HG03103 (cell line): Measurements from ENCODE around the gene CCDC97.
"Not testable (repeated sequence)": the region's sequence is repeated elsewhere in the genome, so short reads cannot be mapped to it uniquely, and the experiment has no call there.

Experiments used
- ATAC-seq: cut with Tn5 transposase; IDR thresholded peaks from one replicate; pipeline ENCODE4 v1.9.1; 2021; ENCODE audit warnings: low read depth; ENCODE audit not compliant: unreplicated experiment

CCDC97 gene

DNA sequence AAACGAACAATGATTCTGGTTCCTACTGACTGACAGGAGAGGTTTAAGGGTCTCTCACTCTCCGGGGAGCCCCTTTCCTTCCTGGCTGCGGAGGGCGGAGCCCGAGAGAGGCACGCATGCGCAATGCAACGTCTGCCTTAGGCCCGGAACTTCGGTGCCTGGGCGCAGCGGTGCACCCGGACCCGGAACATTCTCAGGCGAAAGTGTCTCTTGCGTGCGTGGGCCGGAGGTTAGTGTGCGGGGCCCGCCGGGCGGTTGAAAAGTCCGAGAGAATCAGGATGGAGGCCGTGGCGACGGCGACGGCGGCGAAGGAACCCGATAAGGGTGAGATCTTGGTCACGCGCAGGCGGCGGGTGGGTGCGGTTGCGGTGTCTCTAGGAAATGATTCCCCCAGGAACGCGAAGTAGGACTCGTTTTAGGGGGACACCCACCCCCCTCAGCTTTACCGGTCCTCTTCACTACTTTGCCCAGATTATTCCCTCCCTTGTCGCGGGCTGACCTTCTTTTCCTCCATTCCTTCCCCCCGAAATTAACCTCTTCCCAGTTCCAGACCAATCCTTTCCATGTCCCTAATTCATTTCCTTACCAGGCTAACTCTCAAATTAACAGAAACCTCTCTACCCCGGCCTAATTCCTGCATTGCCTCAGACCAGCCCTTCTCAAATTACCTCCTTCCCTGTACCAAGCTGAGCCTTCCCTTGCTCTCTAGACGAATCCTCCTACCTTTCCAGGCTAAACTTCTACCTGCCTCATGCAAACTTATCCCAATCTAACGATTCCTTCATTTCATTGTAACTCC is at the start of gene CCDC97:
TSS of gene CCDC97 (plus strand) at position 140 of the 799 bp plus-strand sequence. CDS start at position 279, 139 bp downstream.
- no peak for ATAC-seq

DNA sequence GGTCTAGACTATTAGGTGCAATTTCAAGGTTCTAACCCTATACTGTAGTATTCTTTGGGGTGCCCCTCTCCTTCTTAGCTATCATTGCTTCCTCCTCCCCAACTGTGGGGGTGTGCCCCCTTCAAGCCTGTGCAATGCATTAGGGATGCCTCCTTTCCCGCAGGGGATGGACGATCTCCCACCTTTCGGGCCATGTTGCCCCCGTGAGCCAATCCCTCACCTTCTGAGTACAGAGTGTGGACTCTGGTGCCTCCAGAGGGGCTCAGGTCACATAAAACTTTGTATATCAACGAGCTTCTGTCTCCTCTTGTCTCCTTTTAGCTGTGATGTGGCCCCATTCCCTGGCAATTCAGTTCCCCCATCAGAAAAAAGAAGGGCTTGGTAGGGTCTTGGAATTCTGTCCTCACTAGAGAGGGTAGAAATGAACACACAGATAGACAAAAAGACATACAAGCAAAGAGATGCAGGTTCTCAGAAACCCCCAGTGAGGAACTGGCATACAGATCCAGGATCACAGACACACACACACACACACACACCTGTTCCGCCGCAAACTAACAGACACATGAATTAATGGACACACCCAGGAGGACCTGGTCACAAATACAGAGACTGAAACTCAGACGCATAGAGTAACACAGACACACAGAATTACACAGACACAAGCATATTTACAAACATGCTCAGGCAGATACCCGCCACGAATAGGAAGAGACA is 48.3 kb upstream of the CCDC97 start:
- no peak for ATAC-seq

DNA sequence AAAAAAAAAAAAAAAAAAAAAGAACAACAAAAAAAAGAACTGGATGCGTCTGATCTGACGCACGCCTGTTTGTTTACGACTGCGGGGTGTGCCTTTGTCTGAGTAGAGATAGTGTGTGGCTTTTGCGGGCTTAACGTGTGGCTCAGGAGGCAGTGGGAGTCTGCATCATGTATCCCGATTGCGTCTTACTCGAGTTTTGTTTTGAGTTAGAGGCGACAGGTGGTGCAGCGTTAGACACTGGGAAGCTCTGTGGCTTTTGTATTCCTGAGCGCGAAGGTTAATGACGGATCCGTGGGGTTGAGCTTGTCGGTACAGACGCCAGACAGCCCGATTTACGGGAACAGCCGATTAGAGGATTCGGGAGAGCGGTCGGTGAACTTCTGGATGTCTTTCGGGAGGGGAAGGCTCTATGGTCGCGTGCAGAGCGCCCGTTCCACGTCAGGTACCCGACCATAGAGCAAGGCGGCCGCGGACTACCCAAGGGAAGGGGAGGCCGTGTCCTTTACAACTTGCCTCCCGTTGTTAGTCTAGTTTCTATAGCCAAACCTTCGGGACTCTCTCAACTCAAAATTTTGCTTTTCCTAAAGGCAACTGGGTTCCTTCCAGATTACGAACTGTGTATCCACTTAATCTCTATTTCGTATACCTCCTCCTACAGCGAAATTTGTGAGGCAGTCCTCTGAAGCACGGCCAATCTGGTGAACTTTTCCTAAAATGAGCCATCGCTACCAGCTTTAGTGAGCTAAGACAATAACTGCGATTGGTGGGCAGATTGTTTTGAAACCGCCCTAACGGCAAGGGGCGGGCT is 46.7 kb upstream of the CCDC97 start:
- ATAC-seq = no peak

DNA sequence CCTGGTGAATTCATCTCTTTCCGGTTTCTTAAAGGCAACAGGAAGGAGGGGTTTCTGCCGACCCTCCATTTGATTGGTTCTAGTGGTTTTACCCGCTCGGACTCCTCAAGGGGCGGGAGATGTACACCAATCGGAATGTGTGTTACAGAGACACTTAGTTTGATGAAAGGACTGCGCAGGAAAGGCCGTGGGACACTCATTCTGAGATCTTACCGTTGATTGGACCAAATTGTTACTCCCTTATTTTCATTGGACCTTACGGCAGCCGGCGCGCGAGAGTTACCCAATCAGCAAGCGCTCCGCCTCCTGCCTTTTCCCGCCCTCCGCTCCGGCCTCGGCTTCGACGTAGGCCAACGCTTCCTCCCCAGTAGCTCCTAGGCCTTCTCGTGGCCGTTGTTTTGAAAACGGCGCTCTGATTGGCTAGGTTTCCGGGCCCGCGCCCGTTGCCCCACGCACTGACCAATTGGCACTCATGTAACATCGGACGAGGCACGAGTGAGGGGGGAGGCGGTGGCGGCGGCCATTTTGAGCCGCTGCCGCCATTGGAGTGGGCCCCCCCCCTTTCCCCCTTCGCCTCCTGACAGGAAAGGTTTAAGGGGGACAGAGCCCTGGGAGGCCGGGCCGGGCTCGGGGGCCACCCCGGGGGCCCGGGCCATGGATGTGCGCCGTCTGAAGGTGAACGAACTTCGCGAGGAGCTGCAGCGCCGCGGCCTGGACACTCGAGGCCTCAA is 46.0 kb upstream of the CCDC97 start, which contains the start of gene HNRNPUL1:
TSS of gene HNRNPUL1 (plus strand) at position 523 of the 731 bp plus-strand sequence. CDS start at position 655, 132 bp downstream.
- ATAC-seq = peak; percentile 56

DNA sequence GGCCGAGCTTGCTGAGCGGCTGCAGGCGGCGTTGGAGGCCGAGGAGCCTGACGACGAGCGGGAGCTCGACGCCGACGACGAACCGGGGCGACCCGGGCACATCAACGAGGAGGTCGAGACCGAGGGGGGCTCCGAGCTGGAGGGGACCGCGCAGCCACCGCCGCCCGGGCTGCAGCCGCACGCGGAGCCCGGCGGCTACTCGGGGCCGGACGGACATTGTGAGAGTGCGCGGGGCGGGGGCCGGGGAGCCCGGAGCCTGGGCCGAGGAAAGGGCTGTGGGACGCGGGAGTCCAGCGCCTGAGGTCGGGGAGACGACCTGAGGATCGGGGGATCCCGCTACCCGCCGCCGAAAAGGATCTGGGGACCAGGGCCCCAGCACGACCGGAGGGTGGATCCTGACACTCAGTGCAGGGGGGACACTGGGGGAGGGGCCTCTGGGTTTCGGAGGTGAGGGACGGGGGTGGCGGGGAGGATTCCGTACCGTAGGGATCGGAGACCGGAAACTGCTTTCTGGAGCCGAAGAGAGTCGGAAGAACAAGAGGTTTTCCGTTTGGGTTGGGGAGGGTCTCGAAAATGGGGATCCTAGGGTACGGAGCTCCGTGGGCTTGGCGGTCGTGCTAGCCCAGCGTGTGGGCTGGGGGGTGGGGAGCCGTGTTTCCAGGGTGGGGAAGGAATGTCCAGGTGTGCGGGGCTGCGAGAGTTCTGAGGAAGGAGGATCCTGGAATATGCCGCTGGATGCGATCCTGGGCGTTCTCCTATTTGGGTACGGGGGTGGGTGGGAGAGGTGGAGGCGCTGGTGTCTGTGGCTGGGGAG is 45.2 kb upstream of the CCDC97 start:
- ATAC-seq = no peak

DNA sequence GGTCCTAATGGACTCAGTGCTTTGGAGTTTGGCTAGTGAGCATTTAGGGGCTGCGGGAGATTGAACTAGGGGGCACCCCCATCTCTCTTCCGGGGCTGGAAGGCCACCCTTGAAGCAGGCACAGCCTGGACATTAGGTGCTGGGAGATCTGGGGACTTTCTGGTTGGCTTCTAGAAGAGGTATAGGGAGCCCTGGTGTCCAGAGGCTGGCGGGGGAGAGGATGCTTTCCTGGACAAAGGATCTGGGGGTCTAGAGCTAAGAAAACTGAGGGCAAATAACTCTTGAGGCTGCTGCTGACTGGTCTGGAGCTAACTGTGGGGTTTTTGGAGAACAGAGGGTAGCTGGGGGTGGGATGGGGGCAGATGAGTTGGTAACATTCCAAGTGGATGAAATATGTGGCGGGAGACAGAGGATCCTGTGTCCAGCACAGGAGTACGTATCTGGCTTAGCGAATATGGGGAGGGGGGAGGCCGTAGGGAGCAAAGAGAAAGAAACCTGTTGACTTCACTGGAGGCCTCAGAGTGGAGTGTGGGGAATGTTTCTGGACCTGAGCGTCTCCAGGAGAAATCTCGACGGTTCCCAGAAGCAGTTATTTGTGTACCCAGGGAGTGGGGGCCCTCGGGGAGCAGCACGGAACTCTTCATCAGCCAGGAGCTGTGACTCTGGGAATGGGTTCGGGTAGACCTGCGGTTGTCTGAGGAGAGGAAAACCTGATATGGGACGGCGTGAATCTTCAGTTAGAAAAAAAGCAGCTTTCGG is 44.4 kb upstream of the CCDC97 start:
- ATAC-seq = no peak

DNA sequence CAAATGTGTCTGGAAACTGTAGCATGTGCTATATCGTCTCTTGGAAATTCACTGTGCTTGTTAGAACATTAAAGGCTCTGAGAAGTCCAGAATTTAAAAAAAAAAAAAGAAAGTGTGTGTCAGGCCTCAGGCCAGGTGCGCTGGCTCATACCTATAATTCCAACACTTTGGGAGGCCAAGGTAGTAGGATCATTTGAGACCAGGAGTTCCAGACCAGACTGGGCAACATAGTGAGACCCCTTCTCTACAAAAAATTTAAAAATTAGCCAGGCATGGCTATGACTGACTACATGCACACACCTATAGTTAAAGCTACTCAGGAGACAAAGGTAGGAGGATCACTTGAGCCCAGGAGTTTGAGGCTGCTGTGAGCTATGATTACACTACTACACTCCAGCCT is 40.9 kb upstream of the CCDC97 start:
- no peak for ATAC-seq

DNA sequence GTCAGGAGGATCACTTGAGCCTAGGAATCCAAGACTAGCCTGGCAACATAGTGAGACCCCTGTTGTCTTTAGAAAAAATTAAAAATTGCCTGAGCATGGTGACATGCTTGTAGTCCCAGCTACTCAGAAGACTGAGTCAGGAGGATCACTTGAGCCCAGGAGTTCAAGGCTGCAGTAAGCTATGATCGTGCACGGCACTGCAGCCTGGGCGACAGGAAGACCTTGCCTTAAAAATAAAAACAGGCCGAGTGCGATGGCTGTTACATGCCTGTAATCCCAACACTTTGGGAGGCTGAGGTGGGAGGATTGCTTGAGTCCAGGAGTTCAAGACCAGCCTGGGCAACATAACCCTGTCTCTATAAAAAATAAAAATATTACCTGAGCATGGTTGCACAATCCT is 40.4 kb upstream of the CCDC97 start:
- no peak for ATAC-seq

DNA sequence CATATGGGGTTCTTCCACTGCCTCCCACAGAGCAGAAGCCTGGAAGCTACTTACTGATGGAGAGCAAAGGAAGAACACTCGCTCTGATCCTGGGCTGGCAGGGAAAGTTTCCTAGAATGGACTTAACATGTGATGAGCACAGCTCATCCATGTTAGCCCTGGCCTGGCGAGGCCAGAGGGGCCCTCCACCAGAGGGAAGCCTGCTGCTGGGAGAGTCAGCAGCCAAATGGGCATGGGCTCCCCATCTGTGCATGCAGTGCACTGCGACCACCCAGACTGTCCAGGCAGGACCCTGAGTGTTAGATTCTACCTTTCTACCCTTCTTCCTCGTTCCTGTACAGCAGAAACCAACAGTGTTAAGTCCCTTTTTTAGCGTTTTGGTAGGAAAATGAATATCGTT is 36.9 kb upstream of the CCDC97 start:
- no peak for ATAC-seq

DNA sequence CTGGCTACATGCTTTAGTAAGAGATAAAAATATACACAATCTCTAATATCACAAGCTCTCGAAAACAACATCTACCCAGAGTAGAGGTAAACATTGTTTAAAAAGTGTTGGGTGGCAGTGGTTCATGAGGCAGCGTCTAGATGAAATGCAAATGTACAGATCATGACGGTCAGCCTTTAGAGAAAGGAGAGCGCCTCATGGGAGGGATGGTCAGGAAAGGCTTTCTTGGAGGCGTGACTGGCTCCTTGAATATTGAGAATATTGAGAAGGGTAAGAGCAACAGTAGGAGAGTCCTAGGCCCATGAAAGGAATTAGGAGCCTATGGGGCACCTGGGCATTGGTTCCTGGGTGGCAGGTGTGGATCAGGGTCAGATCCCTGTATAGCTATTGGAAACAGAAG is 35.2 kb upstream of the CCDC97 start:
- no peak for ATAC-seq

DNA sequence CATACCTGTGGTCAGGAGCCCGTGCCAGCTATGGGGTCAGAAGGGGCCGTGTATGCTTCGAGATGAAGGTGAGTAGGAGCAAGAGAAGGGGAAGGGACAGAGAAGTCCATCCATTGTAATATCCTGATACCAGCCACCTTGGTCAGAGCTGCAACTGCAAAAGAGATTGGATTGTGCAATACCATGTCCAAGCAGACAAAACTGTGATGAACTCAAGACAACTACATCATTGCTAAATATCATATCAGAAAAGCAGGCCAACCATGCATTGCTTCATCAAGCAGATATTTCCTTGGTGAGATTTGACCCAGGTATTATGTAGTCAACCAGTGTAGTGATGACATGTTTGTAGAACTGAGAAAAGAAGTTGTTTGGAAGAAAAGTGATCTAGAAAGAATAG is 33.7 kb upstream of the CCDC97 start:
- ATAC-seq = no peak

DNA sequence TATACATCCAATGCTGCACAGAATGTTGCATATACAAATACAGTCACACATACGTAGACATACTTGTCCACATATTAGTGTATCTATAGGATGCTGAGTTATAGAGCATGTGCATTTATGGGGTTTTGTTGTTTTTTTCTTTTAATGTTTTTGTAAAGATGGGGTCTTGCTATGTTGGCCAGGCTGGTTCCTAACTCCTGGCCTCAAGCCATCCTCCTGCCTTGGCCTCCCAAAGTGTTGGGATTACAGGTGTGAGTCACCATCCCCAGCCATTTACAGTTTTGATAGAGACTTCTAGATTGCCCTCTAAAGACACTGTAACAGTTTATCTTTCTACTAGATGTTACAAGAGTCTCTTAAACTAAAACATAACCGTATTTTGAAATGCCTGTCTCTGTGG is 31.5 kb upstream of the CCDC97 start:
- ATAC-seq = no peak

DNA sequence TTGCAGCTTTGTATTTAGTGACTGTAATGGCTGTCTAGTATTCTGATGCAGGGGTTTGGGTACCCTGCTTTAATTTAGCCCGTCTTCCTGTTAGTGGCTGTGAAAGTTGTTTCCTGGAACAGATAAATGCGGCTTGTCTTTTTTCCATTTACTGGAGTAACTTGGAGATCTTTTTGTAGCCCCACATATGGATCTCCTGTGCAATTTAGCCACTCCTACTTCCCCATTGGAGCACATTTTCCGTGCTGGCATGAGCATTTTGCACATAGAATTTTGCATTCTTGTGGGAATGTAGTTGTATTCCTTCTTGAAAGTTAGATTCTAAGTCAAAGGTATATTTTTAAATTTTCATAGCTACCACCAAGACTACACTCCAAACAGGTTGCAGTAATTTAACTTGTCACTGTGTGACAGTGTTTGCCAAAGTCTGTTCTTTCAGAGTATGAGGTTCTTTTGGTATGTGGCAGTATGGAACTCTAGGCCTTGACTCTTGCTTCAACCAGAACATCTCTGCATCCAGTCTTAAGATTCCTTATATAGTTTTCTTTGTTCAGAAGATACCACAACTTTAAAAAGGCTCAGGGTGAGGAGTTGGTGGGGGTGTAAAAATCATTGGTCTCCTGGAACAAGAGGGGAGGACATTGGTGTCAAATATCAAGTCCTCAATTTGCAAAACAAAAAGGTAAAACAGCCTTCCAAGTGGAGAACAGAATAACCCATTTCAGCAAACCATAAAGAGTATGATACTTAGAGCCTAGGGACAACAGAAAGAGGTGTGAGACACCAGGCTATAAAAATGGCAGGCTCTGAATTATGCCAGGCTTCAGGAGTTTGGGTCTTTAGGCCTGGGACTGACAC is 21.1 kb upstream of the CCDC97 start:
- no peak for ATAC-seq

DNA sequence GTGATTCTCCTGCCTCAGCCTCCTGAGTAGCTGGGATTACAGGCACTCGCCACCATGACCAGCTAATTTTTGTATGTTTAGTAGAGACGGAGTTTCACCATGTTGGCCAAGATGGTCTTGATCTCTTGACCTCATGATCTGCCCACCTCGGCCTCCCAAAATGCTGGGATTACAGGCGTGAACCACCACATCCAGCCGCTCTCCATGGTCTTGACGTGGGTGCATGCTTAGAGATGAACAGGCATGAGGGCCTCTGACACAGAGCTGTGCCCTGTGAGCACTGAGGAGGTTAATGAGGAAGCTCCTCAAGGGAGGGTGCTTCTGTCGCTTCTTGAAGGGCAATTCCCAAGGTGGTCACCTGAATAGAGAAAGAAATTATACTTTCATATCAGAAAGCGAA is 20.2 kb upstream of the CCDC97 start:
- not testable (repeated sequence) for ATAC-seq

DNA sequence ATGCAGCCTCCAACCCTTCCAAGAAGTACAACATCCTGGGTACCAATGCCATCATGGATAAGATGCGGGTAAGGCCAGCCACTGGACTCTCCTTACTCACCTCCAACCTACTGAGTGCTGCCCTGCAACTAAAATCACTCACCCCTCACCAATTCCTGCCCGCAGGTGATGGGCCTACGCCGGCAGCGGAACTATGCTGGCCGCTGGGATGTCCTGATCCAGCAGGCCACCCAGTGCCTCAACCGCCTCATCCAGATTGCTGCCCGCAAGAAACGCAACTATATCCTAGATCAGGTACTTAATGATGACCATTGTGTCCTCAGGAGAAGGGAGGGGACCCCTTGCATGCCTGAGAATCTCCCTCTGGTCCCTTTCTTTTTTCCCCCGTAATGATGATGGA is 15.6 kb upstream of the CCDC97 start:
- ATAC-seq = no peak

DNA sequence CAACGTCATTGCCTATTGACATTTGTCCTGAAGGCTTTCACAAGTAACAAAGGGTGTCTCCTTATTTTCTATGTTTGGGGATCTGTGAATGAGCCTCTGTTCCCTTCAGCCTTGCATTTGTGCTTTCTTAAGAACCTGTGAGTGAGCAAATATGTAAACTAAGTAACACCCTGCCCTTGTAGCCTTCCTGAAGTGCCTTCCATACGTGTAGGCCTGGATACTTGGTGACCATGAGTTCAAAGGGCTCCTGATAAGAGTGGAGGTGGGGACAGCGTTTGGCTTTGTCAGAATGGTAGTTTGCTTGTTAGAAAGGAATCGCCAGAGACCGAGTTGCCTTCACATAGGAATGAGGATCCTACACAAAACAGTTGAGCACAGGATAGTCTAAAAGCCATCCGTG is 14.5 kb upstream of the CCDC97 start:
- ATAC-seq = no peak

DNA sequence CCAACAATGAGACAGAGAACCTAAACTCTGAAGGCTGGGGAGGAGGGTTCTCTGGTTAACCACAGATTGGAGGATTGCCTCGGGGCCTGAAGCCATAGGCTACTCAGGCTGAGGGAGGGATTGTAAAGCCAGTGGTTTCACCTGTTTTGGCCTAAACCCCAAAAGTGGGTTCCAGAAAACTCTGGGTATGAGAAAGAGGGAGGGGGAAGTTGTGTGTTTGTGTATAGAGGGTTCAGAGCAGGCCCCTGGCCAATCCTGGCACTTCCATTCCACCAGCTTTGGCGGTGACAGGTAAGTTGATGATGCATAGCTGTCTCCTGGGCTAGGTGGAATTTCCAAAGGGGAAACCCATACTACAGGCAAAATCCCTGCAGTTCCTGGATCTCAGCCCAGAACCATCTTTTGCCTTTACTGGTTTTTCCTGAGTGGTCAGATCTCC is 13.5 kb upstream of the CCDC97 start:
- no peak for ATAC-seq
